Measurements from ENCODE around the gene THUMPD3. TPM values are rescaled to one million over a fixed set of nuclear protein-coding genes. Genes with fewer than 3 reads are reported as not detected.

The THUMPD3 gene
- total and polyA plus RNA-seq, 2 of the 4 experiments (the other 2 are of a cell fraction) = 28.2 to 43.9 TPM

GRCh38 chr3:9316881-9317361, 45.9 kb upstream of the THUMPD3 start:
- Histone ChIP-seq H2AK9ac (replicated peaks; ENCODE audit: low read depth, low read length, poor library complexity) (peak overlapping the region; percentile 8), H2AFZ (replicated peaks; ENCODE audit: low read length, poor library complexity) (peak overlapping the region; percentile 88), H2BK5ac (ENCODE audit: low read depth, low read length, poor library complexity, severe bottlenecking) (peak overlapping the region; percentile 22), H3K4me3 (ENCODE audit: insufficient read depth, low read depth, low read length) (peak overlapping the region; percentile 15; the same call in 1 of the 2 replicates), H4K5ac (ENCODE audit: low read depth, low read length) (peak overlapping the region; percentile 16), H2BK120ac (ENCODE audit: low read depth, low read length) (peak overlapping the region; percentile 75), H3K36me3 (ENCODE audit: control insufficient read depth, insufficient read depth, low read length) (no peaks in the 10 kb centered on the region), H4K8ac (ENCODE audit: low read depth in 2 of 2, low read length in 2 of 2) (peak overlapping the region; percentile 64 to 75), H3K9ac (ENCODE audit: low read depth, low read length) (peak overlapping the region; percentile 33), H3K14ac (replicated peaks; ENCODE audit: low read depth, low read length) (peak overlapping the region; percentile 42), H2BK15ac (ENCODE audit: low read depth, low read length) (peak overlapping the region; percentile 26; the same call in 1 of the 3 replicates), H3K4me1 (ENCODE audit: control insufficient read depth, insufficient read depth, low read length) (0 out of 2 replicates have a peak, but pooled peaks cover 2% of the 10 kb centered on the region), H3K23ac (ENCODE audit: low read depth, low read length) (peak overlapping the region; percentile 78), H3K79me1 (ENCODE audit: low read depth in 1 of 2, low read length in 2 of 2) (no peaks in the 10 kb centered on the region), H4K20me1 (ENCODE audit: insufficient read depth, low read length) (no peaks in the 10 kb centered on the region), H3K56ac (ENCODE audit: extremely low read depth, insufficient read depth, low read length) (peak overlapping the region; percentile 50; the same call in 1 of the 2 replicates), H3K4ac (ENCODE audit: low read depth, low read length) (peak overlapping the region; percentile 48), H3K4me2 (ENCODE audit: low read depth, low read length) (peak overlapping the region; percentile 43), H3K27me3 (ENCODE audit: control insufficient read depth, insufficient read depth, low read length) (no peaks in the 10 kb centered on the region; the same call in 1 of the 2 replicates), H2AK5ac (ENCODE audit: low read depth, low read length) (no peak overlapping the region), H3K9me1 (ENCODE audit: insufficient read depth, low read length) (no peaks in the 10 kb centered on the region), H4K91ac (ENCODE audit: insufficient read depth, low read depth, low read length) (peak overlapping the region; percentile 71), H3K27ac (ENCODE audit: insufficient read depth, low read length) (peak overlapping the region; percentile 62; the same call in 1 of the 2 replicates), H3K18ac (ENCODE audit: low read depth, low read length) (peak overlapping the region; percentile 8), H2BK20ac (ENCODE audit: low read depth, low read length) (peak overlapping the region; percentile 71; the same call in 1 of the 2 replicates), H3K9me3 (ENCODE audit: control insufficient read depth, insufficient read depth, low read length) (no peaks in the 10 kb centered on the region)
- 40% methylated on average over 1 of the region's 13 CpGs; no CpG with 5 or more reads in 1 of the 2 experiments for WGBS, 2 experiments (ENCODE audit: extremely low coverage in 2 of 2, insufficient read length in 1 of 2)
- in situ Hi-C loops (cut with MboI; ENCODE audit: low sequenced_read_pairs) = loop anchor here (25.0 kb wide), 1 partner anchor 530 kb away; no protein-coding TSS in a partner anchor
- BruUV-seq (replicated peaks) = no TSS peak
- ChIA-PET POLR2A (ENCODE audit: unreplicated experiment) (no interaction called here), CTCF (interaction anchor here (0.6 to 1.8 kb wide), 2 partner anchors 14 to 17 kb away, joined by 3 to 5 read pairs; no protein-coding TSS in a partner anchor)
- peak; percentile 56 for DNase-seq
- ATAC-seq (ENCODE audit: low read depth) = peak; percentile 91
- intact Hi-C loops (cut with micrococcal nuclease) = no loop called here
- dilution Hi-C loops (cut with HindIII; ENCODE audit: low sequenced_read_pairs, unreplicated experiment) = no loop called here
- TF ChIP-seq SMC3 (IDR thresholded peaks at IDR 0.05; ENCODE audit: low read depth, low read length) (no peak), RCOR1 (IDR thresholded peaks at IDR 0.05; ENCODE audit: insufficient replicate concordance, low read length) (no peak), CEBPB (IDR thresholded peaks at IDR 0.05; ENCODE audit: low read depth, low read length) (no peak), POLR2A (IDR thresholded peaks at IDR 0.05; ENCODE audit: low read depth, low read length) (no peak), MXI1 (IDR thresholded peaks at IDR 0.05; ENCODE audit: borderline replicate concordance, low read depth, low read length) (no peak)

Data from IMR-90 (cell line).